Activated CD4-positive, alpha-beta T cell treated with anti-CD3 and anti-CD28 coated beads for 1 hour (primary cell): ENCODE measurements around the gene CFAP221.
A peak's percentile ranks its signal among the peaks of the same experiment; 100 is the strongest.

Experiments used
- DNase-seq: peaks from one replicate; pipeline ENCODE4 v3.0.0-alpha.2; 2020

Gene CFAP221

GRCh38 chr2:119683074-119683712 is 138.9 kb downstream of the CFAP221 start:
- no peak for DNase-seq

DNA sequence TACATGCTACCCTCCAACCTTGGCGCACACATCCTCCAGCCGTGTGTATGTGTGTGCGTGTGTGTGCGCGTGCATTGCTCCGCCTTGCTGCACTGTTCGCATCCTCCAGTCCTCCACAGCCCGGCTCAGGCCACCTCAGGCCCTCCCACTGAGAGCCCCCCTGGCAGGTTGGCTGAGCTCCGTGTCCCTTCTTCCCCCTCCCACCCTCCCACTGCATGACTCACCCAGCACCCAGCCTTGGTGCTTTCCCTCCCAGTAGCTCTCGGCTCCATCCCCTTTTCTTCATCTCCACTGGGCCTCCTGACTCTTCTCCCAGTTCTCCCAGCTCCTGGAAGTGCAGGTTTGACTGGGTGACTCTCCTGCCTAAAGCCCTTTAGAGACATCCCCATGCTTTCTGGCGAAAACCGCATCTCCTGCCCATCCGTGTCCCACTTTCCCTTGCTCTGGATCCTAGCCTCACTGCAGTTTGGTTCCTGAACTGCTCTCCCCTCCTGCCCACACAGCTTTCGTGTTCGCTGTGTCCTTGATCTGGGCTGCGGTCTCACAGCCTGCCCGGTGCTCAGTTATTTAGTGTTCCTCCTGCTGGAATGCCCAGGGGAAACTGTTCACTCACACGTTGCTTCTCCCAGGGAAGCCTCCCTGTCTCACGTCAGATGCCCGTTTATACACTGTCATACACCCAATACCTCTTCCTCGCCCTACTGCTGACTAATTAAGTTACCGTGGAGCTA is 139.6 kb downstream of the CFAP221 start:
- DNase-seq = no peak

DNA sequence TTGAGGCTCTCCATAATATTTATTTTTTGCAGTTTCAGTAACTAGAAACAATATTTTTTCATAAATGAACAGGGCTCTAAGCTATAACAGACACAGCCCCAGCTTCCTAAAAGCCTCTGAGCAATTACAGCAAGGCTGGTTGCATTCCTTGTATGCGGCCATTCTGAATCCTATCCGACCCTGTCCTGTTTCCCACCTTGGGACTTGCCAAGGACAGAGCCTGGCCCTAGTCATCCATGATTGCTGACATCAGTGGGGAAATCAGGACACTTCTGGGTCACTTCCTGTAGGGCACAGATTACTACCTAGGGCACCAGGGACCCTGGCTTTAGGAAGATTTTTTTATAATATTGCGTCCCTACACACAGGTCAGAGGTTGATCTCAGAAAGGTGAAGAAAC is 140.3 kb downstream of the CFAP221 start:
- no peak for DNase-seq

- no peak for DNase-seq
Measured at GRCh38 chr2:119688616-119689015, 144.4 kb downstream of the CFAP221 start.

DNA sequence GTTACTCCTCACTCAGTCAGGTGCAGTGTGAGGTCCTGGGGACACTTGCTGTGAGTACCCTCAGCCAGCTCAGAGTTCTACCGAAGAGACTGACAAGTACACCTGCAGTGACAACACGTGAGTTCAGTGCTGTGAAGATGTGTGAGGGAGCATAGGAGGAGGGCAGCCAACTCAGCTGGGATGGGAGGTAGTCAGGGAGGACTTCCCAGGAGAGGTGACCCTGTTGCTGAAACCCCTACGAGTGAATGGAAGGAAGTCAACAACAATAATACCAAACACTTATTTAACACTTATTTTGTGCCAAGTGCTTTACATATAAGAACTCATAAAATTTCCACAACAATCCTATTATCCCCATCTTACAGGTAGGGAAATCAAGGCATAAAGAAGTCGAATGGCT is 145.0 kb downstream of the CFAP221 start:
- no peak for DNase-seq

DNA sequence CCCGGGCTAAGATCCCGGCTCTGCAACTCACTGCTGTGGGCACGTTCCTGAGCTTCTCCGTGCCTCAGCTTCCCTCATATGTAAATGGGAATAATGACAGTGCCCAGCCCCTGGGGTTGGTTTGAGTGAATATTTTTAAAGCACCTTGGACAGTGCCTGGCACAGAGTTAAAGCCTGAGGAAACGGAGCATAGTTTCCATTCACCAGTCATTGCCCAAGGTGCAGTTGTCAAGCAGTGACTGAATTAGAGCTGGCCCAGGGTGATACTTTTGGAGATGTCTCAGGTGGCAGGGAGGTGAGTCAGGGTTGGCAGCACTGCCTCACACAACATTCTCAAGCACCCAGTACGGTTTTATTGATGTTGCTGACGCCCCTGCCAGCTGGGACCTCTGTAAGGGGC is 146.9 kb downstream of the CFAP221 start:
- no peak for DNase-seq

GRCh38 chr2:119691651-119692245 is 147.5 kb downstream of the CFAP221 start:
- DNase-seq = no peak

DNA sequence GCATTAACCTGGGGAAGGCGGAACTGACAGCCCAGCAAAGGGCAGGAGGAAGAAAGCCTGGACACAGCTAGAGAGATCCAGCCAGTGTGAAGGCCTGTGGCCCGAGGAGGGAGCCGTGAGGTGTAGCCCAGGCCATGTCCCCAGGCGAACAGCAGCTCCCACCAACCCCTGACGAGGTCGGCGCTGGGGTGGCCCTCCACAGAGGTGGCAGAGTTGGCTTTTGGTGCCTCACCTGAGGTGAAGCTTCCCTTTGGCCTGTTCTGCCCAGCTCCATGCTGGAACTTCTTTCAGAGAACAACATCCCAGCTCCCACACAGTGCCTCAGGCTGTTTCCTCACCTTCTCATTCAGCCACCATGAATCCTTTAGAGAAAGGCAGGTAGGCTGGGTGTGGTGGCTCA is 148.1 kb downstream of the CFAP221 start:
- DNase-seq = no peak

- DNase-seq = no peak
Measured at GRCh38 chr2:119692954-119693353, 148.7 kb downstream of the CFAP221 start.

DNA sequence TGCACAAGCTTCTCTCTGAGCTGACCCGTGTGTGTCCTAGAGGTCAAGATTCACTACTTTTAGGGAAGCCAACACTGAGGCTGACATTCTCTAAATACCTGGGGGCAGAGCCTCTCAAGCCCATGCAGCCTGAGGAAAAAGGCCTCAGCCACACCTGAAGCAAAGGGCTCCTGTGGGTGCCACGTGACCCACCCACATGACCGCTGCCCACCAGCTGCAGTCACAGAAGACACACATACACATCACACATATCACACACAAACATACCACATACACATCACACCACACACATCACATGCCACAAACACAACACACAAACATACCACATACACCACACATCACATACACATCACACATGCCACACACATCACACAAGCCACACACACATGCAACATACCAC is 149.3 kb downstream of the CFAP221 start:
- no peak for DNase-seq

GRCh38 chr2:119693967-119694366 is 149.7 kb downstream of the CFAP221 start:
- no peak for DNase-seq

DNA sequence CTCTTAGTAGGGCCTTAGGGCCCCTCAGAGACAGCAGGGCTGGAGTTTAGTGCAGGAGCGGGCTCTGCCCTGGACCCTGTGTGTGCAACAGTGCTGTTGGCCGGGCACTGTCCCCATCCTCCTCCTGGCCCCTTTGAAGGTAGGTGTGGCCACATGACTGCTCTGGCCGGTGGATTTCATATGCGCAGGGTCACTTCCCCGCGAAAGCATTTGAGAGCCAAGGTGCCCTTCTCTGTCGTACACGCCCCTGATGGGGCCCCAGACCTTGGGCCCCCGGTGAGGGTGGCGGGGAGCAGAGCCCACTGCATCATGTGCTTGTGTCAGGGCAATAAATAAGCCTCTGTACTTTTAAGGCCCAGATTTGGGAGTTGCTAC is 150.2 kb downstream of the CFAP221 start:
- no peak for DNase-seq

DNA sequence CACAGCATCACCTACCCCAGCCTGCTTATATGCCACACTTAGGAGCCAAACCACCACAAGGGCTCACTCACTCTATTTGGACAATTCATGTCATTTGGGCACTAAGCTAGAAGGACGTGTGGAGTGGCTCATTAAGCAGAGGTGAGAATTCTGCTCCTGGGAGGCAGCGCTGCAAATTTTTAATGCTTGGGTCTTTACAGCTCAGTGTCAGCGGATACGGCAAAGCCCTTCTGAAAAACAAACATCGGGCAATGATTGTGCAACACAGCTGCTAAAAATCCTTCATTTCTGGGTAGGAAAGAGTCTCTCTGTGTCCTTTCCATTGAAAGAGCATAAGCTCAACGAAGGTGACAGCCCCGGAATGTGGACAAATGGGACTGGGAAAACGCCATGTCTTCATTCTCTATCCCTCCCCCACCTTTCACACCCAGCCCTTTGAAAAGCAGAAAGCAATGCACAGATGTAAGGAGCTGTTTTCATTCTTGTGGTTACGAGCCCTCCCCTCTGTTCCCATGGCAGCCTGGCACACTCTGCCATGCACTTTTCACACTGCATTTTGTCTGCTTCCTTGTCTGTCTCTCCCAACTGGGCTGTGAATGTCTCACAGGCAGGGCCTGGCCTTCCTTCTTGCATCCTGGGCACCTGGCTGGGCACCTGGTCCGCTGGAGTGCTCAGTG is 150.7 kb downstream of the CFAP221 start:
- no peak for DNase-seq

- no peak for DNase-seq
Measured at GRCh38 chr2:119696005-119696404, 151.8 kb downstream of the CFAP221 start.

DNA sequence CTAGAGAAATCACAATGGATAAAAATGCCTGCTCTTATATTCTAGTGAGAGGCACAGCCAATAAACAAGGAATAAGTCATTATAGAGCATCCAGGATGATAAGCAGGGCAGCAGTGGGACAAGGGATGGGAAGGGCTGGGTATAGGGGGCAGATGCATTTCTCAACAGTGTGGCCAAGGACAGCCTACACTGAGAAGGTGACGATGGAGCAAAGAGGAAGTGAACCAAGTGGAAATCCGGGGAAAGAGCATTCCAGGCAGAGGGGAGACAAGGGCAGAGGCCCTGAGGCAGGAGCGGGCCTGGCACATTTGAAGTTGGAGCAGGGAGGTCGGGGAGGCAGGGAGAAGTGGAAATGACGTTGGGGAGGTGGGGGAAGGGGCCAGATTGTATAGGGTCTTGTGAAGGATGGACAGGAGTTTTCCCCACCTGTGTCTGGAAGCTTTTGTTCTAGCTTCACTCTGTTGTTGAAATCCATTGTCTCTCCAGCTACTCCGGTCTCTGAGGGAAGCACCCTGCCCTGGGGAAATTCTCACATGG is 152.3 kb downstream of the CFAP221 start:
- DNase-seq = no peak

DNA sequence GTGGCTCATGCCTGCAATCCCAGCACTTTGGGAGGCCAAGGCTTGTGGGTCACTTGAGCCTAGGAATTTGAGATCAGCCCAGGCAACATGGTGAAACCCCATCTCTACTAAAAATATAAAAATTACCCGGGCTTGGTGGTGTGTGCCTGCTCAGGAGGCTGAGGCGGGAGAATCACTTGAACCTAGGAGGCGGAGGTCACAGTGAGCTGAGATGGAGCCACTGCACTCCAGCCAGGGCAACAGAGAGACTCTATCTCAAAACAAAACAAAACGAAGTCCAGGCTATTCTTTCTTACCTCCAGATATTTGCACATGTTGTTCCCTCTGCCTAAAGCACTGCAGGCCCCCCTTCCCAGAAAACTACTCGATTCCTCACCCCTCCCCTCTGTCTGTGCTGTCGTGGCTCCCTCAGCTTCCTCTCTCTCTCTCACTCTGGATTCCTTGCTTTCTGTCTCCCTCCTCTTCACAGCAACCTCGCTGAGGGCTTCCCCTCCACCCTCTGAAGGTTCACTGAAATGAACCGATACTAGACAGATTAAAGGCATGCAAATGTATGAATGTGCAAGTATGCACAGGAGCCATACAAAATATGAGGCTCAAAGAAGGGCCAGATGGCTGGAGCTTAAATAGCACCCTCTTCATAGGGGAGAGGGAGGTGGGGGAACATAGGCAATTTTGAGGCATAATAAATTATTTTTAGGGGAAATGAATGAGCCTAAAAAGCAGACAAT is 153.2 kb downstream of the CFAP221 start:
- no peak for DNase-seq

DNA sequence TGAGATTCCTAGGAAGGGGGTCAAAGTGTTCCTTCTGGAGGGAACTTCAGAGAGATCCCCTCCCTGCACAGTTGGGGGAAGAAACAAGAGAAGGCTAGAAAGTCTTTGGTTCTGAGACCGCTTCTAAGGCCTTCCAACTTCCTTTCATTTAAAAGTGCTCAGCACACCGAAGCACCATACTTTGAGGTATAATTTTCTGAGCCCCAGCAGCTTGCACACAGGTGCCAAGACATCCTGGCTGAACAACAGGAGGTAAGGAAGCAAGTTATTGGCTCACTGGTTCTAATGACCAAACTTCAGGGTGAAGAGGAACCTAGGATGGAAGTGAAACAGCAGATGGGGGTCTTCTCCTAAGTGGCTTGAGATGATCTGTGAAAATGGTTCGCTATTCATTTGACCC is 154.0 kb downstream of the CFAP221 start:
- DNase-seq = no peak

DNA sequence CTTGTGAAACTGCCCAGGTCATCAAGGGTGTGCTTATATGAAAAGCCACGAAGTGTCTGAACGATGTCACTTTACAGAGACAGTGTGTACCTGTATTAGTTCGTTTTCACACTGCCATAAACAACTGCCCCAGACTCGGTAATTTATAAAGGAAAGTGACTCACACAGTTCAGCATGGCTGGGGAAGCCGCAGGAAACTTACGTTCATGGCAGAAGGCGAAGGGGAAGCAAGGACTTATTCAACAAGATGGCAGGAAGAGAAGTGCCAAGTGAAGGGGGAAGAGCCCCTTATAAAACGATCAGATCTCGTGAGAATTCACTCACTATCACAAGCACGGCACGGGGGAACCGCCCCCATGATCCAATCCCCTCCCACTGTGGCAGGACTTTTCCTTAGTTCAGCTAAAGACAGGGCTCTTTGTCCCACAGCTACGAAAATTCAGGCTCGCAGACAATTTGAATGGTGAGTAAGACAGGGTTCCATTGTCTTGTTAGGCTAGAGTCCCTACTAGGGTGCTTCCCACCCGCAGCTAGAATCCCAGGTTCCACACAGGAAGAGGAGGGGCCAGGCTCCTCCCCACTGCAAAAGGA is 154.9 kb downstream of the CFAP221 start:
- no peak for DNase-seq

GRCh38 chr2:119700866-119701265 is 156.6 kb downstream of the CFAP221 start:
- DNase-seq = no peak

GRCh38 chr2:119701352-119701751 is 157.1 kb downstream of the CFAP221 start:
- DNase-seq = no peak

DNA sequence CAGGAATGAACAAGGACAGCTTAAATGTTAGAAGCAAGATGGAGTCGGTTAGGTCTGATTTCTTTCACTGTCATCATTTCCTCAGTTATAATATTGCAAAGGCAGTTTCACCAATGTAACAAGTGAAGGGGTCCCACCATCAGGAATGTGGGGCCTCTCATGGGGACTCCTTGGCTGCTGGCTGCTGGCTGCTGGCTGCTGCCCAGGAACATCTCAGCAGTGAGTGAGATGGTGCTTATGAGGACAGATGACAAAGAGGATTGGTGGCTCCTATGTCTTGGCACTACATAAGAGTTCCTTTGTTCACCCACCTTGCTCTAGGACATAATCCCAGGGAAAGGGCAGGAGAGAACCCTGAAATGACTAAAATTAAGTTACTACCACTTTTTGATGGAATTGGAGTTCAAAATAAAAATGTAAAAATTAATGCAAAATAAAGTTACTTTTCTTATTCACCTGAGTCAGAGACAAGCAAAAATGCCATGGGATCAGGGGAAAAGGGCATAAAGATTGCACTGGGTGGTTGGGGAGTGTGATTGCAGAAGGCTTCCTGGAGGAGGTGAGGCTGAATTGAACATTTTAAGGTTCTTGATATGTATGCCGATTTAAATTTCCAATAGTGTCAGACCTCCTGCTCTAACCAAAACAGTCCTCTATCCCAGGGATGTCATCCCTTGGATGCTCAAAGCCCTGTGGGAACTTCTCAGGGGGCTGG is 158.1 kb downstream of the CFAP221 start:
- no peak for DNase-seq

DNA sequence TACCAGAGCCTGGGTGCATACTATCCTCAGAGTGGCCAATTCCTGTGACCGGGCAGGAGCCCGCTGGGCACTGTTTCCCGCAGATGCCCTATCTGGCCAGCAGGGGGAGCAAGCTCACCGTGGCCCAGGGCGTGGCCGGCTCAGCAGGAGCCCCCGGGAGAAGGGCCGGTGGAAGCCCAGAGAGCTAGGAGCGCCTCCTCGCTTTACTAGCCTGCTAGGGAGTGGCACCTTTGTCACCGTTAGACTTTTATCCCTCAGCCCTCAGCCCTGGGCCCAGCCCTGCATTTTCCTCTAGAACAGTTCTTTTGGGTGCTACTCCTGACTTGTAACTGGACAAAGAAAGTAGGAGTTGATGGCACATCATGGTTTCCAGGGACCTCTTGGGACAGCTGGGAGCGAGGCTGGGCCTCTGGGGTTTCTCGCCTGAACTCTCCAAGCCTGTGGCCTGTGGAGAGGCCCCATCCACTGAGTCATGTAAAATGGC is 158.7 kb downstream of the CFAP221 start:
- peak; percentile 48 for DNase-seq
